Thyroid gland (tissue), 4 donors: Measurements from ENCODE around the gene GPBP1.

Experiments used
- POLR2A ChIP-seq, 2 donors: fragments of 450-650 bp; IDR thresholded peaks; one replicate each; pipeline ENCODE4 v1.6.1; 2017; ENCODE audit warnings: antibody characterized with exemption in 2 of 2, mild to moderate bottlenecking in 2 of 2, moderate library complexity in 1 of 2
- TF ChIP-seq, protein P1 (sequence below), 6 experiments: fragments of 200-600 bp in 3 of 6; fragments of 450-650 bp in 3 of 6; sonication (generic) in 3 of 6; IDR thresholded peaks; one replicate each; pipeline ENCODE4 v1.5.1; 2016 to 2019; ENCODE audit warnings: antibody characterized with exemption in 6 of 6, mild to moderate bottlenecking in 2 of 6, inconsistent platforms in 1 of 6, moderate library complexity in 1 of 6

GRCh38 chr5:57133574-57133973 is 40.3 kb upstream of the GPBP1 start:
- TF ChIP-seq, protein P1, sequence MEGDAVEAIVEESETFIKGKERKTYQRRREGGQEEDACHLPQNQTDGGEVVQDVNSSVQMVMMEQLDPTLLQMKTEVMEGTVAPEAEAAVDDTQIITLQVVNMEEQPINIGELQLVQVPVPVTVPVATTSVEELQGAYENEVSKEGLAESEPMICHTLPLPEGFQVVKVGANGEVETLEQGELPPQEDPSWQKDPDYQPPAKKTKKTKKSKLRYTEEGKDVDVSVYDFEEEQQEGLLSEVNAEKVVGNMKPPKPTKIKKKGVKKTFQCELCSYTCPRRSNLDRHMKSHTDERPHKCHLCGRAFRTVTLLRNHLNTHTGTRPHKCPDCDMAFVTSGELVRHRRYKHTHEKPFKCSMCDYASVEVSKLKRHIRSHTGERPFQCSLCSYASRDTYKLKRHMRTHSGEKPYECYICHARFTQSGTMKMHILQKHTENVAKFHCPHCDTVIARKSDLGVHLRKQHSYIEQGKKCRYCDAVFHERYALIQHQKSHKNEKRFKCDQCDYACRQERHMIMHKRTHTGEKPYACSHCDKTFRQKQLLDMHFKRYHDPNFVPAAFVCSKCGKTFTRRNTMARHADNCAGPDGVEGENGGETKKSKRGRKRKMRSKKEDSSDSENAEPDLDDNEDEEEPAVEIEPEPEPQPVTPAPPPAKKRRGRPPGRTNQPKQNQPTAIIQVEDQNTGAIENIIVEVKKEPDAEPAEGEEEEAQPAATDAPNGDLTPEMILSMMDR (IDR thresholded peaks at IDR 0.05): no peak
- no peak for TF ChIP-seq POLR2A (IDR thresholded peaks at IDR 0.05)
